ENCODE measurements around the gene SGTB. TPM values are rescaled to one million over a fixed set of nuclear protein-coding genes. Genes with fewer than 3 reads are reported as not detected.

SGTB gene
- polyA plus RNA-seq, 1 donor (not counting 4 experiments of a cell fraction or from before 2014, with no cell fraction given): 10.4 TPM

DNA sequence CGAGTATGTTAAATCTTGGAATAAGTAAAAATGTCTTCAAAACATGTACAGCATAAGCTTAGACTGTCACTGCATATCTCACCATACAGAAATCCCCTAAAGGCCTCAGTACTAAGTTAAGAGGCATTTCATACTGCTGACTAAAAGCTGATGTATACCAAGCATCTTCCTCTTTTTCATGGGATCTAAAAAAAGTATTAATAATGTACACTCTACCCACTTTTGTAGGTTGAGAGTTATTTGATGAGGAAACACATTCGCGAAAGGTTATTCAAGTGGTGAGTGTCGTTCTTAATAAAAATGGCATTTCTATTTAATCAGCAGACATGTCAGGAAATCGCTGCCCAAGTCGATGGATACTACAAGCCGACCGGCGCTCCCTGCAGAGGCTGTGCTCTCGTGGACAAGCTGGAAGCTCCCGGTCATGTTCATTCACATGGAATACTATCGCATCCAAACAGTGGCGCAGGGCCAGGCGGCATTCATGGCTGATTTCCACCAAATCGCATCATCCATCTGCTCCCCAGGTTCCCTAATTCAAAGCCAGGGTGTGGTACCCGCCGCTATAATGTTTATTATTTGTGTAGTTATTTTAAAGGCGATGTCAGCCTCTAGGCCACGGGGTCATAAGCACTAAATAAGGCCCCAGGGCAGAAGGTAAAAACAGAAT is 724 bp downstream of the SGTB start:
- DNase-seq (ENCODE audit: low read depth, low spot score) (no peak), FAIRE-seq (no peak)
- H3K27me3 ChIP-seq (ENCODE audit: control insufficient read depth, extremely low read depth, insufficient read depth, low read length): no peaks in the 10 kb centered on the region
- H3K9me3 ChIP-seq (ENCODE audit: control insufficient read depth, low read depth, low read length): no peaks in the 10 kb centered on the region
- no peaks in the 10 kb centered on the region for H4K20me1 ChIP-seq (ENCODE audit: control insufficient read depth, extremely low read depth, insufficient read depth, low read length)
- peak overlapping the region; percentile 88 to 99 (median 91) for H3K4me3 ChIP-seq (ENCODE audit: control insufficient read depth in 2 of 3, extremely low read depth in 1 of 3, insufficient read depth in 2 of 3, low read depth in 1 of 3, low read length in 3 of 3)
- H2AFZ ChIP-seq (ENCODE audit: control insufficient read depth, low read length): peak overlapping the region; percentile 95
- H3K4me1 ChIP-seq (ENCODE audit: control insufficient read depth, extremely low read depth, insufficient read depth, low read length): peaks cover 18% of the 10 kb centered on the region
- H3K79me2 ChIP-seq (ENCODE audit: control insufficient read depth, insufficient read depth, low read length): peaks cover 17% of the 10 kb centered on the region
- H3K36me3 ChIP-seq (ENCODE audit: control insufficient read depth in 2 of 2, extremely low read depth in 1 of 2, insufficient read depth in 2 of 2, low read length in 2 of 2): peaks cover 0 to 5% of the 10 kb centered on the region in 2 experiments
- peak overlapping the region; percentile 83 for H3K9ac ChIP-seq (ENCODE audit: control insufficient read depth, extremely low read depth, insufficient read depth, low read length)
- H3K9me1 ChIP-seq (ENCODE audit: control insufficient read depth, extremely low read depth, insufficient read depth, low read length): no peaks in the 10 kb centered on the region
- dilution Hi-C loops (cut with MboI; ENCODE audit: extremely low pct_ligation_motif_present, low sequenced_read_pairs): no loop called here
- H3K4me2 ChIP-seq (ENCODE audit: control insufficient read depth, extremely low read depth, insufficient read depth, low read depth, low read length): peak overlapping the region; percentile 83
- TF ChIP-seq EZH2 (IDR thresholded peaks at IDR 0.05; ENCODE audit: low read length): no peak
- TF ChIP-seq, protein P1, sequence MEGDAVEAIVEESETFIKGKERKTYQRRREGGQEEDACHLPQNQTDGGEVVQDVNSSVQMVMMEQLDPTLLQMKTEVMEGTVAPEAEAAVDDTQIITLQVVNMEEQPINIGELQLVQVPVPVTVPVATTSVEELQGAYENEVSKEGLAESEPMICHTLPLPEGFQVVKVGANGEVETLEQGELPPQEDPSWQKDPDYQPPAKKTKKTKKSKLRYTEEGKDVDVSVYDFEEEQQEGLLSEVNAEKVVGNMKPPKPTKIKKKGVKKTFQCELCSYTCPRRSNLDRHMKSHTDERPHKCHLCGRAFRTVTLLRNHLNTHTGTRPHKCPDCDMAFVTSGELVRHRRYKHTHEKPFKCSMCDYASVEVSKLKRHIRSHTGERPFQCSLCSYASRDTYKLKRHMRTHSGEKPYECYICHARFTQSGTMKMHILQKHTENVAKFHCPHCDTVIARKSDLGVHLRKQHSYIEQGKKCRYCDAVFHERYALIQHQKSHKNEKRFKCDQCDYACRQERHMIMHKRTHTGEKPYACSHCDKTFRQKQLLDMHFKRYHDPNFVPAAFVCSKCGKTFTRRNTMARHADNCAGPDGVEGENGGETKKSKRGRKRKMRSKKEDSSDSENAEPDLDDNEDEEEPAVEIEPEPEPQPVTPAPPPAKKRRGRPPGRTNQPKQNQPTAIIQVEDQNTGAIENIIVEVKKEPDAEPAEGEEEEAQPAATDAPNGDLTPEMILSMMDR (optimal IDR thresholded peaks at IDR 0.05 in 1 of 3, IDR thresholded peaks at IDR 0.05 in 1 of 3, conservative IDR thresholded peaks at IDR 0.05 in 1 of 3; ENCODE audit: extremely low read depth in 1 of 3, insufficient read depth in 2 of 3, low read length in 3 of 3): no peak
- peak overlapping the region; percentile 76 for H3K27ac ChIP-seq (ENCODE audit: control insufficient read depth, insufficient read depth, low read length)

DNA sequence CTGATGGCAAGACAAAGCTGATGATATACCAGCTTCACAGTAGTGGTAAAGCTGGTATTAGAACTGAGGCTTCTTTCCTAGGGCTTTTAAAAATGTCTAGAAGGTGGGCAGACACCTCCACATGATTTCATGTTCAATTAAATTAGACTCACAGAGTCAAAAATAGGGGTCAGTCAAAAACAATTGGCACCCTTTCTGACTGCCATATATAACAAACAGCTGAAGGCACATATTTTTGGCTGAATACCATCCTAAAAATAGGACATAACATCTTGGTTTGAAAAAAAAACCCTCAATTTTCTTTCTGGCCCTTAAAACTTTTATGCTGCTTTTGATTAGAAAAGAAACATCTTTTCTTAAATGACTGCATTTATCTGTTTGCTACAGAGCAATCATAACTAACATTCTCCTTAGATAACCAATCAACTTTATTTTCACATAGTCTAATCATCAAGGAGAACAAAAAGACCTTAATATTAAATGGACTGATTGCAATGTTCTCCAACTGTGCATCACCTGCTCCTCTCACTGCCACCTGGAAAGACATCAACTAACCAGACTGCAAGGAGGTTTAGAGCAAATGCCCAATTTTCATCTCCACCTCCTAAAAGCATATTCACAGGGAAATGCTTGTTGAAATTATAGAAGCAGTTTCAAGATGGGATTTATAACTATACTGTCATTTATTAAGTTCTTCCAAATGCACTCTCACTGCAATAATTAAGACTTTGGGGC is 3.2 kb downstream of the SGTB start:
- Histone ChIP-seq H3K27me3 (ENCODE audit: control insufficient read depth, extremely low read depth, insufficient read depth, low read length) (no peaks in the 10 kb centered on the region), H4K20me1 (ENCODE audit: control insufficient read depth, extremely low read depth, insufficient read depth, low read length) (no peaks in the 10 kb centered on the region), H3K79me2 (ENCODE audit: control insufficient read depth, insufficient read depth, low read length) (peaks cover 5% of the 10 kb centered on the region)

More for the DNA sequence above, 3.2 kb downstream of the SGTB start:
- no peak for FAIRE-seq
- Histone ChIP-seq H3K4me3 (ENCODE audit: control insufficient read depth in 2 of 3, extremely low read depth in 1 of 3, insufficient read depth in 2 of 3, low read depth in 1 of 3, low read length in 3 of 3) (no peak overlapping the region), H3K27ac (ENCODE audit: control insufficient read depth, insufficient read depth, low read length) (no peak overlapping the region), H2AFZ (ENCODE audit: control insufficient read depth, low read length) (no peak overlapping the region), H3K36me3 (ENCODE audit: control insufficient read depth in 2 of 2, extremely low read depth in 1 of 2, insufficient read depth in 2 of 2, low read length in 2 of 2) (peaks cover 0 to 5% of the 10 kb centered on the region in 2 experiments), H3K9me3 (ENCODE audit: control insufficient read depth, low read depth, low read length) (no peaks in the 10 kb centered on the region), H3K4me2 (ENCODE audit: control insufficient read depth, extremely low read depth, insufficient read depth, low read depth, low read length) (no peak overlapping the region), H3K9ac (ENCODE audit: control insufficient read depth, extremely low read depth, insufficient read depth, low read length) (no peak overlapping the region), H3K9me1 (ENCODE audit: control insufficient read depth, extremely low read depth, insufficient read depth, low read length) (no peaks in the 10 kb centered on the region), H3K4me1 (ENCODE audit: control insufficient read depth, extremely low read depth, insufficient read depth, low read length) (peaks cover 11% of the 10 kb centered on the region)
- dilution Hi-C loops (cut with MboI; ENCODE audit: extremely low pct_ligation_motif_present, low sequenced_read_pairs): no loop called here
- TF ChIP-seq, protein P1 (optimal IDR thresholded peaks at IDR 0.05 in 1 of 3, IDR thresholded peaks at IDR 0.05 in 1 of 3, conservative IDR thresholded peaks at IDR 0.05 in 1 of 3; ENCODE audit: extremely low read depth in 1 of 3, insufficient read depth in 2 of 3, low read length in 3 of 3): no peak
- no peak for TF ChIP-seq EZH2 (IDR thresholded peaks at IDR 0.05; ENCODE audit: low read length)
- no peak for DNase-seq (ENCODE audit: low read depth, low spot score)

Measured in keratinocyte (primary cell).